DLD1 (cell line): ENCODE results near the gene NFKBIE.
"Not testable (repeated sequence)": the region's sequence is repeated elsewhere in the genome, so short reads cannot be mapped to it uniquely, and the experiment has no call there.

ENCODE experiments used
- in situ Hi-C: cut with HindIII; loops from 2 replicates; pipeline ENCODE4 v1.10.0; 2017; ENCODE audit warnings: low sequenced_read_pairs

Gene NFKBIE

GRCh38 chr6:44265007-44265721 is at the start of gene NFKBIE:
TSS of gene NFKBIE (minus strand) at chr6:44265551. CDS start at chr6:44265346, 205 bp downstream.
- in situ Hi-C loops = no loop called here

- in situ Hi-C loops = not testable (repeated sequence)
These were observed 49.3 kb upstream of the NFKBIE start for GRCh38 chr6:44314657-44315056.

GRCh38 chr6:44312901-44313788 is 47.8 kb upstream of the NFKBIE start, which contains the start of gene AARS2:
TSS of gene AARS2 (minus strand) at chr6:44313347. CDS start at chr6:44313323, 24 bp downstream.
- in situ Hi-C loops = no loop called here

- in situ Hi-C loops = no loop called here
These were observed 46.4 kb upstream of the NFKBIE start for GRCh38 chr6:44311767-44312166.

GRCh38 chr6:44311304-44311703 is 46.0 kb upstream of the NFKBIE start:
- in situ Hi-C loops = no loop called here

GRCh38 chr6:44310241-44310640 is 44.9 kb upstream of the NFKBIE start:
- in situ Hi-C loops = no loop called here

- in situ Hi-C loops = loop anchor here (10.0 kb wide), 1 partner anchor 55 kb away; the partner anchor contains the start of gene SLC35B2
These were observed 44.3 kb upstream of the NFKBIE start for GRCh38 chr6:44309631-44310030.

- in situ Hi-C loops = loop anchor here (10.0 kb wide), 1 partner anchor 54 kb away; the partner anchor contains the start of gene SLC35B2
These were observed 43.7 kb upstream of the NFKBIE start for GRCh38 chr6:44309092-44309491.

- in situ Hi-C loops = loop anchor here (10.0 kb wide), 1 partner anchor 52 kb away; the partner anchor contains the start of gene SLC35B2
These were observed 41.9 kb upstream of the NFKBIE start for GRCh38 chr6:44307217-44307616.

GRCh38 chr6:44306710-44307109 is 41.4 kb upstream of the NFKBIE start:
- in situ Hi-C loops = loop anchor here (10.0 kb wide), 1 partner anchor 52 kb away; the partner anchor contains the start of gene SLC35B2

- in situ Hi-C loops = loop anchor here (10.0 kb wide), 1 partner anchor 50 kb away; the partner anchor contains the start of gene SLC35B2
These were observed 39.9 kb upstream of the NFKBIE start for GRCh38 chr6:44305200-44305725.

GRCh38 chr6:44304282-44305199 is 39.2 kb upstream of the NFKBIE start:
- in situ Hi-C loops = loop anchor here (10.0 kb wide), 1 partner anchor 50 kb away; the partner anchor contains the start of gene SLC35B2

- in situ Hi-C loops = loop anchor here (10.0 kb wide), 1 partner anchor 49 kb away; the partner anchor contains the start of gene SLC35B2
These were observed 38.5 kb upstream of the NFKBIE start for GRCh38 chr6:44303842-44304241.

- in situ Hi-C loops = loop anchor here (10.0 kb wide), 1 partner anchor 48 kb away; the partner anchor contains the start of gene SLC35B2
These were observed 37.5 kb upstream of the NFKBIE start for GRCh38 chr6:44302856-44303255.

GRCh38 chr6:44301782-44302564 is 36.6 kb upstream of the NFKBIE start:
- in situ Hi-C loops = loop anchor here (10.0 kb wide), 1 partner anchor 47 kb away; the partner anchor contains the start of gene SLC35B2

- in situ Hi-C loops = loop anchor here (10.0 kb wide), 1 partner anchor 46 kb away; the partner anchor contains the start of gene SLC35B2
These were observed 35.8 kb upstream of the NFKBIE start for GRCh38 chr6:44301106-44301505.

- in situ Hi-C loops = loop anchor here (10.0 kb wide), 1 partner anchor 46 kb away; the partner anchor contains the start of gene SLC35B2
These were observed 35.0 kb upstream of the NFKBIE start for GRCh38 chr6:44300292-44300823.

- in situ Hi-C loops = no loop called here
These were observed 33.5 kb upstream of the NFKBIE start for GRCh38 chr6:44298864-44299263.
